ENCODE measurements around the gene ZNF683.
A peak's percentile ranks its signal among the peaks of the same experiment; 100 is the strongest.

ZNF683 gene

GRCh38 chr1:26358411-26359384 lies 13.9 kb downstream of the ZNF683 start:
- DNase-seq (ENCODE audit: low spot score): no peak

DNA sequence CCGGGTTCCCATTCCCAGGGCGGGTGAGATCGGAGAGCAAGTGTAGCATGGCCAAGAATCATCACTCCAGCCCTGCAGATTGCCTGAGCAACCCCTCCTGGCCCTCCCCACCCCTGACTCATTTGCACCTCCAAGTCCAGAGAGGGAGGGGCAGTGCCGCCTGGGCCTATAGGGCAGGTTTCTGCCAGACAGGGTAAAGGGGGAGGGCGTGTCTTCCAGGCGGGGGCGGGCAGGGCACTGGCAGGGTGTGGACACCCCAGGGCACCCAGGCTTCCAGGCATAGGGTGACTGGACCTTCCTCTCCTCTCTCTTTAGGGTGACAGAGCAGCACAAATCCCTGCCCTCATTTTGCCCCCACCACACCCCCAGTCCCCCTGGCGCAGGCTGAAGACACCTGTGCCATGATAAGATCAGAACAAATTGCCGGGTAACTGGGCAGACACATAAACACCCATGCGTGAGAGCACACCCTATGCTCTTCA lies 15.4 kb downstream of the ZNF683 start:
- no peak for DNase-seq (ENCODE audit: low spot score)

GRCh38 chr1:26356106-26356505 lies 16.4 kb downstream of the ZNF683 start:
- no peak for DNase-seq (ENCODE audit: low spot score)

- no peak for DNase-seq (ENCODE audit: low spot score)
These were observed 17.6 kb downstream of the ZNF683 start for GRCh38 chr1:26354972-26355371.

- DNase-seq (ENCODE audit: low spot score): no peak
These were observed 18.4 kb downstream of the ZNF683 start, which contains the start of gene CRYBG2 for GRCh38 chr1:26353976-26354820. Gene CRYBG2 (minus strand): TSS chr1:26354130. CDS start chr1:26346657, 7,473 bp downstream.

GRCh38 chr1:26353210-26353859 lies 19.2 kb downstream of the ZNF683 start:
- DNase-seq (ENCODE audit: low spot score): no peak

DNA sequence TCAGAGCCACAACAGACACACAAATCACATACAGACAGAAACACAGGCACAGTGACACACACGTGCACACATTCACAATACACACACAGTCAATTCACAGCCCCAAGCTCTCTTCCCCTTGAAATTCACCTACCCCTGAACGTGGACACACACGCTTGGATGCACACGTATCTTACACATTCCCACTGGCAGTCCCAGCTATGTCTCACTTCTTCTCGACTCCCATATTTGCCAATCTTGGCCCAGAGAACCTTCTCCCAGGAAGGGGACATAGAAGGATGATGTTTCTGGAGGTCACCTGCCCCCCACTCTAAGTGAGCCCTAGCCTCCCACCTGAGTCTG lies 20.2 kb downstream of the ZNF683 start:
- DNase-seq (ENCODE audit: low spot score): no peak

DNA sequence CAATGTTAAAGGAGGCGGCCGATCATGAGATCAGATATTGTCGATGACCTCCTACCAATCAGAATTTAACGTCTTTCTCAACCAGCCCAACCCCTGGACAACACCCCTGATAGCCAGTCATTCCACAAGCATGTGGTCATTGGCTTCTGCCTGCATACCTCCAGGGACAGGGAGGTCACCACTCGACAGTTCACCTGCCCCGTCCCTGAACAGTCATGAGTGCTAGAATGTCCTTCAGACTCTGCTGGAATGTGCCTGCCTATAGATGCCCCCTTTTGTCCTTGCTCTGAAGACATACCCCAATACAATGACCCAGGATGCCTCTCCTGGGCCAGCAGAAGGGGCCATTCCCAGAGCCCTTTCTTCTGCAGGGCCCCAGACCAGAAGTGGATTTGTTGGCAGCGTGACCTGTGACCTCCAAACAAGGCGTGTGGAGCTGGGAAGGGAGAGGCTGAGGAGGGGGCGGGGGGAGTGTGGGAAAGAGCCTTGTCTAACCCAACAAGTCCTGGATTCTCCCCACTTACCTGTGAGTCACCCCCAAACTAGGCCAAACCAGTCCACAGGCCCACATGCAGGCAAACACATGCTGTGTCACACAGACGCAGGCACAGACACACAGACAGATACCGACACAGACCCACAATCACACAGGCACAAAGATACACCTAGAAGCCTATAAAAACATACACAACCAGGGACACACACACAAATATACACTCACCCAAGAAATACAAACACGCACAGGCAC lies 20.8 kb downstream of the ZNF683 start:
- DNase-seq (ENCODE audit: low spot score): no peak

DNA sequence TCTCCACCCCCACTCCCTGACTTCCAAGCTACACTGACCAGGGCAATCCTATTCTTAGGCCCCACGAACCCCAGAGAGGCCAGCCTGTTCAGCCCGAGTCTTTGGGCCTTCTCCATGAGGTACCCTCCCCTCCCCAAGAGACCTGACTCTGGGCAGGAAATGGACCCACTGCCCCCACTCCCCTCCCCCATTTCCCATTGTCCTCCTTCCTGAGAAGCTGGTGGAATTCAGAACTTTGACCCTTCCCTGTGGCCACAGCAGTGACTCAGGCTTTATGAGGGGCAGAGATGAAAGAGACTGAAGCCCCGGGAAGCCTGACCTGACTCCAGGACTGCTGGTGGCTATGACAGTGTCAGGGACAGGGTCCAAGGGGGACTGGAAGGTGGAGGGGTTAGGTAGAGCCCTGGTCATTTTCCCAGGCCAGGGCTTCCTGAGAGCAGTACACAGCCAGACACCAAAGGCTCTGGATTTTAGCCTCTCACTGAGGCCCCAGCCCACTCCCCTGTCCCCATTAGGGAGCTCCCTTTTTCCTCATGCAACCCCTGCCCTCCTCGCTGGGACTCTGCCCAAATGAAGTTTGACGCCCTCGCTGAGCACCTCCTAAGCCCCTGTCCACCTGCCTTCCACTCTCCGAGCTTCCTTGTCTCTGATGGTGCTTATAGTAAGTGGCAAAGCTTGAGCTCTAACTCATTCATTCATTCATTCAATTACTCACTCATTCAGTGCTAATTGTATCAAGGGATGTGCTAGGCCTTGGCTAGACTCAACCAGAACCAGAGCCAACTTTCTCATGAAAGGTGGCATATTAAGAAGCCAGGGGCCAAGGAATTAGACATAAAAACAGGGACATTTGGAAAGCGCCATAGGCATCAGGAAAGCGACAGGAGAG lies 21.6 kb downstream of the ZNF683 start:
- peak; percentile 84 for DNase-seq (ENCODE audit: low spot score)

DNA sequence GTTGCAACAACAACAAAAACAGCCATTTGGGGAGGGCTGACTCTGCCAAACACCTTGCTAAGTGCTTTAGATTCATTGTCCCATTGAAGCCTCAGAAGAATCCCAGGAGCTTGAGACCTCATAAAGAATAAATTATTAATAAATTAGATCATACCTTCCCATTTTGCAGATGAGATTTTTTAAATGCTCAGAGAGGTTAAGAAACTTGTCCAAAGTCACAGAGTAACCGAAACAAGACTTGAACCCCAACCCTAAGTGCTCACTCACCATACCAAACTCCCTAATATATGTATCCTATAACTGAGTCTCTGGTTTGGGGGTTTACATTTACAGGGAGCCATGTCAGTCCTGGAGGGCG lies 22.2 kb downstream of the ZNF683 start:
- no peak for DNase-seq (ENCODE audit: low spot score)

- no peak for DNase-seq (ENCODE audit: low spot score)
These were observed 22.7 kb downstream of the ZNF683 start for GRCh38 chr1:26349877-26350244.

GRCh38 chr1:26349188-26349876 lies 23.2 kb downstream of the ZNF683 start:
- DNase-seq (ENCODE audit: low spot score): no peak

DNA sequence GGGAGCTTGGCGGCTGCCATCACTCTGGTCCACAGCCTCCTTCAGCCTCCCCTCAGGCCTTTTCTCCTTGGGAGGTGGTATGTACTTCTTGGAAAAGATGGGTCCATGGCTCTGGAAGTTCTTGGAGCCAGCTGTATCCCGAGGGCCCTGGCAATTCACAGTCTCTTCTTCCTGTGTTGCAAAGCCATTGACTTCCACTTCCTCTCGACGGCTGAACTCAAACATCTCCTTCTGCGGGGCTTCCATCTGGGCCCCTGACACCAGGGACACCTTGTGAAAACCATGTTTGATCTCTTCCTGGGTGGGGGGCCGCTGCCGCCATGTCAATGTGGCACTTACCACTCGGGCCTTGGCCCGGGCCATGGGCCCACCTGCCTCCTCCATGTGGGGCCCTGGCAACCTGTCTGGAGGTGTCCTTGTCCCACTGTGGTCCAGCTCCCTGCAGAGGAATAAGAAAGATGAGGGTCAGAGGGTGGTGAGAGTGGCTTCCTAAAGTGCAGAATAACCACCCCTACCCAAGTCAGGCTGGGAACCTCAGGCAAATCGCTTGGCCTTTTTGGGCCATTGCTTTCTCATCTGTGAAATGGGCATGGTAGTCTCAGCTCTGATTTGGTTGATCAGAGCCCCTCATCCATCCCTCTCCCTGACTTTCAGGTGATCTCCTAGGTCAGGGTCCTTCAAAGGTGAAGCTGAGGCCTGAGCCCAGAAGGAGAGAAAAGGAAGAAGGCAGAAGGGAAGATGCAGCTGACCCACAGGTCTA lies 26.1 kb downstream of the ZNF683 start:
- no peak for DNase-seq (ENCODE audit: low spot score)

DNA sequence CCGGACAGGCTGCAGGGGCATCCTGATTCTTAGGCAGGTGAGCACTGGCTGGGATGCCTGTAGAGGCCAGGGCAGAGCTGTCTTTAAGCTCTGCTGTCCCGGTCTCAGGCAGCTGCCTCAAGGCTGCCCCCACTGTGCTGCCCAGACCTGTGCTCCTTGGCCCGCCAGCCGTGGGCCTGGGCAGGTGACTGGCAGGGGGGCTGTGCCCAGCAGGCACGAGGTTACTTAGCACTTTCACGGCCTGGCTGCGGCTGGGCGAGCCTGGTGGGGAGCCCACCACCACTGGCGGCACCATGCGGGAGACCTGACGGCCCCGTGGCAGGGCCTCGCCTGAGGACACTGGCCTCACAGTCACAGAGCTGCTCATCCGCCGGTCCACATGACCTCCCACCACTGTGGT lies 26.8 kb downstream of the ZNF683 start:
- DNase-seq (ENCODE audit: low spot score): no peak

GRCh38 chr1:26344147-26344920 lies 28.2 kb downstream of the ZNF683 start:
- DNase-seq (ENCODE audit: low spot score): no peak

GRCh38 chr1:26340047-26340481 lies 32.5 kb downstream of the ZNF683 start:
- DNase-seq (ENCODE audit: low spot score): no peak

DNA sequence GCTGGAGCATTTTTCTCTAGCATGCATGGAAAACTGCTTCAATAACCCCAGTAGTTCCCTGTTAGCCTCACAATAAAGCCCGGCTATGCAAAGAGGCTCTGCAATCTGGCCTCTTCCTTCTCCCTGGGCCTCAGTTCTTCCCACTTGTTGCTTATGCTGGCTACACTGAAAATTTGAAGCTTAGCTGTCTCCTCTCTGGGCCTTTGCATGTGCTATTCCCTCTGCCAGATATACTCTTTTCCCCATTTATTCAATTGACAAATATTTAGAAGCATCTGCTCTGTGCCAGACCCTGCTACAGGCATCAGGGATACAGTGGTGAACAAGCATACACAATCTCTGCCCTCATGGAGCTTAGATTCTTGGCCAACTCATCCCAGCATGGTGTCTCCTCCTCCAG lies 33.9 kb downstream of the ZNF683 start:
- DNase-seq (ENCODE audit: low spot score): no peak

DNA sequence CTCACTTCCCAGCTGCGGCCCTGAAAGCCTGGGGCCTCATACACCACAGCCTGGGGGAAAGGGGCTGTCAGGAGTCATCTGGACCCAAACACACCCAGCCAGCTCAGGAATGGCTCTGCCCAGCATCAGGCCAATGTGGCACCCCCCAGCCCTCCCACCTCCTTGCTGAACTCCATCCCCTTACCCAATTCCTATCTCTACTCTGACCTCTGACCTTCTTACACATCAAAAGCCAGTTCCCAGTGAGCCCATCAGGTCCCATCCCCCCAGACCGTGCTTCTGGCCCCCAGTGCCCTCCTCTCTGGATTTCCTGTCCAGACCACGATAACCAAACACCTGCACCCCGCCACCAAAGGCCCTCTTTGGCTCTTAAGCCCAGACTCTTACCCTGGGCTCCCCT lies 34.9 kb downstream of the ZNF683 start:
- DNase-seq (ENCODE audit: low spot score): no peak

- DNase-seq (ENCODE audit: low spot score): no peak
These were observed 35.4 kb downstream of the ZNF683 start for GRCh38 chr1:26337206-26337535.

Measured in kidney capillary endothelial cell (primary cell).